Spleen (tissue), 7 donors: Measurements from ENCODE around the gene SLC22A7.

Experiments used
- POLR2AphosphoS5 ChIP-seq, 3 donors: sonication (generic); formaldehyde crosslinking; IDR thresholded peaks; one replicate each; pipeline ENCODE4 v1.5.1; 2017; ENCODE audit warnings: antibody characterized with exemption in 3 of 3
- TF ChIP-seq, protein P1 (sequence below), 11 experiments: fragments of 200-600 bp in 7 of 11; fragments of 450-650 bp in 4 of 11; sonication (generic) in 4 of 11; IDR thresholded peaks in 8 of 11; conservative IDR thresholded peaks in 3 of 11; 1 replicate in 7 of 11; 2 replicates in 4 of 11; pipeline versions ENCODE4 v1.4.0 to v1.8.0; 2016 to 2021; ENCODE audit warnings: antibody characterized with exemption in 11 of 11, inconsistent platforms in 4 of 11, mild to moderate bottlenecking in 1 of 11
- donor health status: DM: no; HTN: no; CAD: no; lungs with moderate emphysema.
- donor health status: DM: no; HTN: no; CAD: no.
- donor health status: DM: no; HTN: no; CAD: no.

DNA sequence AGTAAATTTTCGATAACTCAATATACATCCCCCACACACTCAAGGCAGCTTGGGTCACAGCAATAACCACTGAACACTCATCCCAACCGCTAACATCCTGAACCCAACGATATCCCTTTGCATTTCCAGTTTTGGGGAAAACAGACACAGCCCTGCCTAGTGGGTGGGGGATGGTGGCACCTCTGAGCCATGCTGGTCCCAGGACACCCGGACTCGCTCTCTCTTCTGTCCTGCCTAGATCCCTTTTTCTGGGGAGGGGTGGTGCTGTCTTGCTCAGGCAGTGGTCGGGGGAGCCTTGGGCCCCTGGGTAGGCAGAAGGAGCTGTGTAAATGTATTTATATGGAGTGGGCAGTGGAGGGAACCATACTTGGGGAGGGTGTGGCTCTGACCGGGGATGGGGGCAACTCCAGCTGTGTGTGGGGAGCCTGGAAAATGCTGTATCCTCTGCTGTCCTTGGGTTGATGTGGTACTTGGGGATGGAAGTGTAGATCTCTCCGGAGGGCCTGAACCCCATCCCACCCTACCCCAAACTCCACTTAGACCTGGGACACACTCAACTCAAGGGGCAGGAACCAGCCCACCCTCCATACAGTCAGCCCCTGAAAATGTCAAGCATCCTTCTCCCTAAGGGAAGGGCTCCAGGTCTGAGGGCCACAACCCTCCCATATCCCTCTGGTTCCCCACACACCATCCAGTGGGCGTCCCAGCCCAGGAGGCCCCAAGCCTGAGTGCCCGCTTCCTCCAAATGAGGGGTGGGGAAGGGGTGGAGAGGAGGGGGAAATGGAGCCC is 23.7 kb upstream of the SLC22A7 start:
- TF ChIP-seq POLR2AphosphoS5 (IDR thresholded peaks at IDR 0.05): no peak
- TF ChIP-seq, protein P1, sequence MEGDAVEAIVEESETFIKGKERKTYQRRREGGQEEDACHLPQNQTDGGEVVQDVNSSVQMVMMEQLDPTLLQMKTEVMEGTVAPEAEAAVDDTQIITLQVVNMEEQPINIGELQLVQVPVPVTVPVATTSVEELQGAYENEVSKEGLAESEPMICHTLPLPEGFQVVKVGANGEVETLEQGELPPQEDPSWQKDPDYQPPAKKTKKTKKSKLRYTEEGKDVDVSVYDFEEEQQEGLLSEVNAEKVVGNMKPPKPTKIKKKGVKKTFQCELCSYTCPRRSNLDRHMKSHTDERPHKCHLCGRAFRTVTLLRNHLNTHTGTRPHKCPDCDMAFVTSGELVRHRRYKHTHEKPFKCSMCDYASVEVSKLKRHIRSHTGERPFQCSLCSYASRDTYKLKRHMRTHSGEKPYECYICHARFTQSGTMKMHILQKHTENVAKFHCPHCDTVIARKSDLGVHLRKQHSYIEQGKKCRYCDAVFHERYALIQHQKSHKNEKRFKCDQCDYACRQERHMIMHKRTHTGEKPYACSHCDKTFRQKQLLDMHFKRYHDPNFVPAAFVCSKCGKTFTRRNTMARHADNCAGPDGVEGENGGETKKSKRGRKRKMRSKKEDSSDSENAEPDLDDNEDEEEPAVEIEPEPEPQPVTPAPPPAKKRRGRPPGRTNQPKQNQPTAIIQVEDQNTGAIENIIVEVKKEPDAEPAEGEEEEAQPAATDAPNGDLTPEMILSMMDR (IDR thresholded peaks at IDR 0.05 in 8 of 11, conservative IDR thresholded peaks at IDR 0.05 in 3 of 11): no peak
